ENCODE data around the gene STARD9.

The STARD9 gene

DNA sequence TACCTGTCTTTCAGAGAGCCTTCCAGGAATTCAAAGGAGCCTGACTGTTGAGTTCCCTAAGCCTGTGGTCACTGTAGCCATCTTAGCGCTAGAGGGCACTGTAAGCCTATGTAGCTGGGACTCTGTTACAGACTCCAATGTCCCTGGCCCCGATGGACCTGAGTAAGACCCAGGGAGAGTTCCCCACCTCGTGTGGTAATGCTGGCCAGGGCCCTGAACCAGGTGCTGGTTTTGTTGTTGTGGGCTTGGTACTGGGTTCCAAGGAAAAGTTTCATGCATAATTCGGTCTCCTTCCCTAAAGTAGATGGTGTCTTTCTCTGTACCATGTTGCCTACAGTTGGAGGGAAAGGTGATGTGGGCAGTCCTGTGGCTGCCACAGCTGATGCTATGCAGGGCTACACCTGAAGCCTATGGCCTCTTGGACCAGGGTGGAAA is 129.1 kb downstream of the STARD9 start:
- DNase-seq: peak; percentile 36

DNA sequence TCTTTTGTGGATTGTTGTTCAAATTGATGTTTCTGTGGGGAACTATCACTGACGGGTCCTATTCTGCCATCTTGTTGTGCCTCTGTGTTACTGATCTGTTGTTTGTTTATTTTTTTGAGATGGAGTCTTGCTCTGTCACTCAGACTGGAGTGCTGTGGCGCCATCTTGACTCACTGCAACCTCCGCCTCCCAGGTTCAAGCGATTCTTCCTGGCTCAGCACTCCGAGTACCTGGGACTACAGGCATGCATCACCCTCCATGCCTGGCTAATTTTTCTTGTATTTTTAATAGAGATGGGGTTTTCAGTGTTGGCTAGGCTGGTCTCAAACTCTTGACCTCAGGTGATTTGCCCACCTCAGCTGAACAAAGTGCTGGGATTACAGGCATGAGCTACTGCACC is 129.9 kb downstream of the STARD9 start:
- no peak for DNase-seq

DNA sequence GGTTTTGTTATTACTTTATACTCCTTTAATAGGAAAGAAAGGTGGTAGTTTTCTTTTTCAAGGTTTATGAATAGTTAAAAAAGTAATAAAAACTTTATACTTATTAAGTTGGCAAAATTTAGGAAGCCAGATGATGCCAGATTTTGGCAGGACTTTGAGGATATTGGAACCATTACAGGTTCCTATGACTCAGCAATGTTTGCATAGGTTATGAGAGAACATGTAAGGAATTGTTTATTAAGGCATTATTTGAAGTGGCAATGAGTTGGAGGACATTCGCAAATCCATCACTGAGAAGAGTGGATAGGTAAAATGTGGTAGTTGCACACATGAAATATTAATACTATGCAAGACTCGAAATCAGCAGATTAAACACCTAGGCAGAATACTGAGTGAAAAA is 131.7 kb downstream of the STARD9 start:
- no peak for DNase-seq

DNA sequence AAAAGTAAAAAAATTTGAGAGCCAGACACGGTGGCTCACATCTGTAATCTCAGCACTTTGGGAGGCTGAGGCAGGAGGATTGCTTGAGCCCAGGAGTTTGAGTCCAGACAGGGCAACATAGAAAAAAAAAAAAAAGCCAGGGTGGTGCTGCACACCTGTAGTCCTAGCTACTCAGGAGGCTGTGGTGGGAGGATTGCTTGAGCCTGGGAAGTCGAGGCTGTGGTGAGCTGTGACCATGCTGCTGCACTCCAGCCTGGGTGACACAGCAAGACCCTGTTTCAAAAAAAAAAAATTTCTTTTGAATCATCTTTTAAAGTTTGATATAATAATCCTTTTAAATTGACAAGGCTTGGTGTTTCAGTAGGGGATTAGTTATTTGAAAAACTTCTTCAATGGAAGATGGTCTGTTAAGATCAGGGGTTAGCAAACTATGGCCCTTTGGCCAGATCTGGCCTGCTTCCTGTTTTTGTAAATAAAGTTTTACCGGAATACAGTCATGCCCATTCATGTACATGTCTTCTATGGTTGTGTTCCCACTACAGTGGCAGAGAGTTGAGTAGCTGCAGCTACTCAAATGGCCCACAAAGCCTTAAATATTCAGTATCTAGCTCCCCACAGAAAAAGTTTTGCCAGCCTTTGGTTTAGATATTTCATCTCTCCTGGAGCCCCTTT is 132.6 kb downstream of the STARD9 start:
- no peak for DNase-seq

DNA sequence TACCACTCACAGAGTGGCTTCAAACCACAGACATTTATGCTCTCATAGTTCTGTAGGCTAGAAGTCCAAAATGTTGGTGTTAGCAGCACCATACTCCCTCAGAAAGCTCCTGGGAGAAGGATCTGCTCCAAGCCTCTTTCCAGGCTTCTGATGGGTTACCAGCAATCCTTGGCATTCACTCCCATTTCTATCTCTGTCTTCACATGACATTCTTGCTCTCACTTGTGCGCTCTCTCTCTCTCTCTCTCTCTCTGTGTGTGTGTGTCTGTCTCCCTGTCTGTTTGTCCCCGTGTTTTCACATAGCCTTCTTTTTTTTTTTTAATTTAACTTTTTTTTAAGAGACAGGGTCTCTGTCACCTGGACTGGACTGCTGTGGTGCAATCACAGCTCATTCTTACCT is 135.3 kb downstream of the STARD9 start:
- DNase-seq: no peak

DNA sequence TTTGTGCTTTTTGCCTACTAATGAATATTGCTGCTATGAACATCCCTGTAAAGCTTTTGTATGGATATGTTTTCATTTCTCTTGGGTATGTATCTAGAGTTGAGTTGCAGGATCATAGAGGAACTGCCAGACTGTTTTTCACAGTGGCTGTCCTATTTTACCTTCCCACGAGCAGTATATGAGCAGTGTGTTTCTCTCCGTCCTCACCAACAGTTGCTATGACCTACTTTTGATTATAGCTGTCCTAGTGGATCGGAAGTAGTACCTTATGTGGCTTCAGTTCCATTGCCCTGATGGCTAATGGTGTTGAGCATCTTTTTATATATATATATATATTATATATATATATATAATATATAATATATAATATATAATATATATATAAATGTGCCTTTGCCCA is 136.3 kb downstream of the STARD9 start:
- no peak for DNase-seq

DNA sequence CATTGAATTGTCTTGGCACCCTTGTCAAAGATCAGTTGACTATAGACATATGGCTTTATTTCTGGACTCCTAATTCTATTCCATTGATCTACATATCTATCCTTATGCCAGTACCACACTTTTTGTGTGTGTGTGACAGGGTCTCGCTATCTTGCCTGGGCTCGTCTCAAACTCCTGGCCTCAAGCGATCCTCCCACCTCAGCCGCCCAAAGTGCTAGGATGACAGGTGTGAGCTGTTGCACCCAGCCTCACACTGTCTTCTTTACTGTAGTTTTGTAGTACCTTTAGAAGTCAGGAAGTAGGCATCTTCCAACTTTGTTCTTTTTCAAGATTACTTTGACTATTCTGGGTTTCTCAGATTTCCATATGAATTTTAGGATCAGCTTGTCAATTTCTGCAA is 137.2 kb downstream of the STARD9 start:
- no peak for DNase-seq

DNA sequence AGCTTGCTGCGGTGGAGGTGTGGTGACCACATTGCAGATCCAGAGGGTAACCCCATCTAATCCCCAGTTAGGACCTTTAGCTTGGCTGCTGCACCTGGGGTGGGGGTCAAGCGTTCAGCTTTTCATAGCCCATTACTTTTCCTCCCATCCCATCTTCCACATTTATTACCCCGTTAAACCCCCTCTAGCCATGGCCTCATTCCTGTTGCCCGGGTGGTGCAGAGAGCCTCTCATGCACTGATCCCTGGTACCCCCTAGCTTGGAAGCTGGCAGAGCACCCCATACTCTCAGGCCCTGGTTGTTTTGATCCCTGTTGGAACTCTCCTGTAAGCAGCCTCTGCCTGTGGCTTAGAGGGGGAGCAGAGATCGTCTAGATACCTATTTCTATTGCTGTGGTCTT is 140.7 kb downstream of the STARD9 start:
- DNase-seq: no peak

DNA sequence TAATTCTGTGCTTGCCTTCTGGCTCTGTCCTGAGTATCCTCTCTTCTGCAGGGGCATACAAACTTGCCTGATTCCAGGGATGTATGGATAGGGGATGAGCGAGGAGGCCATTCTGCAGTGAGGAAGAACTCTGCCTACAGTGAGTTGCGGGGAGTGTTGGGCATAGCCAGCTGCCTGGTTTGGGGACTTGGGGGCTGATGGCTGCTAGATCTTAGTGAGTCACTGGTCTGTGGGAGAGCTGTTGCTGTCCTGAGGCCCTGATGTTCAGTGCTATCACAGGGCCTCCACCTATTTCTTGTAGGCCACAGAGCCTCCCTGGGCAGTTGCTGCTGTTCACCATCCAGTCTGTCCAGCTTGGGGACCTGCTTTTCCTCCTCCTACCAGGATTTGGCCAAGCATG is 141.2 kb downstream of the STARD9 start:
- no peak for DNase-seq

DNA sequence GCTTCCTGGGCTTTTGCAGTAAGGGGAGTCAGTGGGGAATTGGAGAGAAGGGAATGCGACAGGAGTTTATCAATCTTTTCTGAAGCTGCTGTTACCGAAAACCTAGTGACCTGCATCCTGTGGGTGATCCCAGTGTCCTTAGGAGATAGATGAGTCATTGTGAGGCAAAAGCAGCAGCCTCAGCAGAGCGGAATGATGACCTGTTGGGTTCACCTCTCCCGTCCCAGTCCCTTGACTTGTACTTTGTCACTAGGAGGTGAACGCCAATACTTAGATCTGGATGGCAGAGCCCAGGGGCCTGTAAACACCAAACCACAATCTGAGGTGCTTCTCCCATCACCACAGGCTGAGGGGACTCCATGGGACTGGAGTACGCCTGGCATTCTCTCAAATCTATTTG is 143.6 kb downstream of the STARD9 start:
- no peak for DNase-seq

DNA sequence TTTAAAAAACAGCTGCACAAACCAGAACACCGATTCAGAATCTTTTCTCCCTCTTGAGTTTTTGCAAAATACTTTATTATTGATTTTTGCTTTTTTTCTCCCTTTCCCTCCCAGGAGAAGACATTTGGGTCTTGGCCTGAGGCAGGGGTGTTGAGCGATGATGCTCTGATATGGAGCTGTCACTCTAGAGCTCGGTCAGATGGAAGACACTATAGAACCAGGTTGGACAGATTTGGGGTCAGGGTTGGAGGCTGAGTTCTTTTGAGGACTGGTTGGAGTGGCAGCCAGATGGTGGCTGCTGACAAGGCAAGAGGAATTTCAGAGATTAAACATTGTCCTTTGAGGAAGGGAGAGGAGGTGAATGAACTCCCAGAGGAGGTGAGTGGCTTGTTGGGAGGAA is 144.7 kb downstream of the STARD9 start:
- no peak for DNase-seq

DNA sequence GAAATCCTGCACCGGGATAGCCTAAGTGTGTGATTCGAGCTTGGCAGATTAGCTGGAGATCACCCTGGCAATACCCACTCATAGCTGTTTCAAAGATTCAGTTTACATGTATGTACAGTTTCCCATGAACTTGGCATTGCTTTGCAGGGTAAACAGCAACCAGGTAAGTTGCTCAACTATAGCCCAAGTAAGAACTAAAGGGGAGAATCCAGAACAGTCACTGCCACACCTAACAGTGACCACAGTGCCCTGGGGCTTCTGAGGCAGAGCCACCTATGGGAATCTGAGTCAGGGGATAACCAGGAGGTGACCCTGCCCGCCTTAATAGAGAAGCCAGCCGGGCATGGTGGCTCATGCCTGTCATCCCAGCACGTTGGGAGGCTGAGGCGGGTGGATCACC is 145.6 kb downstream of the STARD9 start:
- DNase-seq: no peak

DNA sequence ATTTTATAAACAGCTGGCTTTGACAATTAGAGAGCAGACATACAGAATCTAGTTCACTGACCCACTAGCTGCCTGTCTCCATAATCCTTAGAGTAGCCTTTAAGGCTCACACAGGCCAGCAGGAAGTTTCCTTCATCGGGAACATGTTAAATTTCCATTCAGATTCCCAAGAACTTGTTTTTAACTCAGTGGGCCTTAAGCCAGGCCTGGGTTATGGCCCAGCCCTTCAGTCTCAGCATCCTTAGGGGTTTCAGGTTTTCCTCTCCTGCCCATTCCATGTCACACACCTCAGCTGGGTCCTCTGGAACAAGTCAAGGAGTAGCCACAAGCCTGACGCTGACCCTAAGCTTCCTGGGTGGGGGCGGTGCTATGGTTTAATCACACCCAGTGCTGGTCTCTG is 146.5 kb downstream of the STARD9 start:
- no peak for DNase-seq

DNA sequence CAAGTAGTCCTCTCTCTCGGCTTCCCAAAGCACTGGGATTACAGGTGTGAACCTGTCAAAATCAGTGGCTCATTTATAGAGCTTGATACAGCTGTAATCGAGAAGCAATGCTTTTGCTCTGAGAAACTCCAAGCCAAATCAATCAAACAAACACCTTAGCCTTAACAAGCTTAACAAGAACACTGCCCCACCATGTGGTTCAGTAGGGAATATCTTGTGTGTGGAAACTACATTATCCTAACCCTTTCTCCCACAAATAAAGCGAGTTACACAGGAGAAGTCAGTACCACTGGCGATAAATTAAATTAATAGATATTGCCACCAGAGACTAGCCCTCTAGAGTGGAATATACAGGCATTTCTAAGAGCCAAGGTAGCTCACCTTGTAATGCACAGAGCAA is 147.7 kb downstream of the STARD9 start:
- DNase-seq: no peak

DNA sequence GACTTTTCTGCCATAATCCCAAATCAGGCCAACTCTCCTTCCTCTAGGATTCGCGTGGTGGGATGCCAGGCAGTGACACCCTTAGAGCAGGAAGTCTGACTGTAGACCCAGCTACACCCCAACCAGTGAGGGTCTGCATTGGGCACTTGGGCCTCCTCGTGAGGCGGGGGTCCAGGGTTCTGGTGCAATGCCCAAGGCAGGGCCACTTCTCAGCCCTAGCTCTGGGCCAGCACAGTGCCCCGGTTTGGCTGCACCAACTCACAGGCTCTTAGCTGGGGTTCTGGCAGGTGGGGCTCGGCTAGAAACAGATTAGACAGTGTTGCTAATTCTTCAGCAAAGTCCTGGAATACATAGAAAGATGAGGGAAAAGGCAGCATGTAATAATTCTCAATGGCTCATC is 148.9 kb downstream of the STARD9 start:
- no peak for DNase-seq

DNA sequence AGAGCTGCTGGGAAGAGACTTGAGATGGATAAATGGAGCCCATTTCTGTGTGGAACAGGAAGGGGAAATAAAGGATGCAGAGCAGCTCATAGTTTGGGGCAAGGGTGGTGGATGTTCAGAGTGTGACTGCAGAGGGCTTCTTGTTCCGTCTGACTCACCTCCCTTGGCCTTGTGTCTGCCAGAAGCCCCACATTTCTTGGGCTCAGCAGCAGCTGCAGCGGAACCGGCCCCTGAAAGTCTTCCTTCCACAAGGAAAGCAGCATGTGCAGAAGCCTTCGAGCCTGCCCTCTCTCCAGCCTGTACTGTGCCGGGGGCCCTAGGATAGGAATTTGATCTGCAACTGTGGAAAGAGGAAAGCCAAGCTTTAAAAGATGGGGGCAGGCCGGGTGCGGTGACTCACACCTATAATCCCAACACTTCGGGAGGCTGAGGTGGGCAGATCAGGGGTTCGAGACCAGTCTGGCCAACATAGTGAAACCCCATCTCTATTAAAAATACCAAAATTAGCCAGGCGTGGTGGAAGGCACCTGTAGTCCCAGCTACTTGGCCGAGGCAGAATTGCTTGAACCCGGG is 150.0 kb downstream of the STARD9 start:
- DNase-seq: no peak

DNA sequence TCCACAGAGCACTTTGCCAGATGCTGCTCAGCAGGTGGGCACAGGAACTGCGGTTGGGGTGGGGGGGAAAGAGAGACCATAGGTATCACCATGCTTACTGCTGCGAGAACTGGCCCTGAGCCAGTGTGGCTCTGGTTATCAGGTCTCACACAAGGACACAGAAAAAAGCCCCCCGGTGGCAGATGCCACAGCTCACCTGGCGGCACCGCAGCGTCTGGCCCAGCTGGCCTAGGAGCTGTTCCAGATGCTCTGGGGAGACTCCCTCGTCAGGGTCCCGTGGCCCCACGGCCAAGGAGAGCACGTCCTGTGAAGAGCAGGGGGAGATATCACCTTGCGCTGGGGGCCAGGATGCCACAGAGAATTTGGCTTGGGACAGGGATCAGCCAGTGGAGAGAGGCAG is 150.7 kb downstream of the STARD9 start:
- DNase-seq: no peak

DNA sequence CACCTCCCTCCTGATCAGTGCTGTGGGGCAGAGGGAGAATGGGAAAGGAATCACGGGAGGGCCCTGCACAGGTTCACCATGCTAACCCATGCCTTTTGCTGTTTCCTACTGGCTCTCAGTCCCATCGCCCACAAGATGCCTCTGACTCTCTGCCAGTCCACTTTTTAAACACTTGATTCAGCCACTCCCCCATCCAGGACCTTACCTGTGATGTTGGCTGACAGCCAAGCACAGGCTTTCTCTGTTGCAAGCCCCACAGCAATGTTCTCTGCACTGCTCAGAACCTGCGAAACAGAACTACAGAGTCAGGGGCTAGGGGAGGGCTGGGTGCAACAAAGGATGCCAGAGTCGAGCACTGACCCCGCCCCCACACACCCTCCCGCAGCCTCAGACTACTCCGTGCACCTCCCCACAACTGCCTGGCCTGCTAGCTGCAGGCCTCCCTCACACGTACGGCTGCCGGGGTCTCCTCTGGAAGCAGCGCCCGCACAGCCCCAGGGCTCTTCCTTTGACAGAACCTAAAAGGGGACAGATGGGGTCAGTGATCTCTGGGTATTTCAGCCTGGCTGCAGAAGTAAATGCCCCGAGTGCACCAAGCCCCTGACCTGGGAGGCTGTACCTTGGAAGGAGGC is 152.5 kb downstream of the STARD9 start:
- DNase-seq: no peak

DNA sequence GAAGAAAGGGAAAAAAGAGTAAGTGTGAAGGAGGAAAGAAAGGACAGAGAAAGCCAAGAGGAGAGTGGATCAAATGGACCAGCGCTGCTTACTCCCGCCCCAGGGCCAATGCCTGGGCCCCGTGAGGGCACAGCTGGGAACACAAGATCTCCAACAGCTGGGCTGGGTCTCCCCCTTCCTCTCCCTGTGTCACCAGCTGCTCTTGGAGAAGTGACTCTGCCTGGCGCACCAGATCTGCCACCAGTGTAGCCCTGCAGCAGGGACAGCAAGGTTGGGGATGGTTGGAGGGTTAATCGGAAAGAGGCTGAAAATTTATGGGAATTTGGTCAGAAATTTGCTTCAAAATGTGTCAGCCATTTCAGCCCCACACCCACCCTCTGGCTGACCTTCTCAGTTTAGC is 153.2 kb downstream of the STARD9 start:
- DNase-seq: no peak

DNA sequence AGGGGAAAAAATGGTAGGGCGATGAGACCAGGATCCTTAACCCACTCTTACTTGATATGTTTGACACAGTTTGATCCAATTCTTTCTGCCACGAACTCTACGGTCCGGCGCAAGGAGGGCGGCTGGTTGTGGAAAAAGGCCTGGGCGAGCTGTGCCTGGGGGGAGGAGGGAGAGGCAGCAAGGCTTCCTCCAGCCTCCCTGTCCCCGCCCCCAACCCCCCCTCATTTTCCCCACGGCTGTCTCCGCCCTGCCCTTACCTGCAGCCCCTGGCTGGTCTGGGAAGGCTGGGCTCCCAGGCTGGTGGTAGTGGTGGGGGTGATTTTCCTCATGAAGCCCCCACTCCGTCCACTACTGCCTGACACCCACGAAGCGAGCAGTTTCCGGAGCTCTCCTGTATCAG is 153.6 kb downstream of the STARD9 start:
- DNase-seq: no peak

DNA sequence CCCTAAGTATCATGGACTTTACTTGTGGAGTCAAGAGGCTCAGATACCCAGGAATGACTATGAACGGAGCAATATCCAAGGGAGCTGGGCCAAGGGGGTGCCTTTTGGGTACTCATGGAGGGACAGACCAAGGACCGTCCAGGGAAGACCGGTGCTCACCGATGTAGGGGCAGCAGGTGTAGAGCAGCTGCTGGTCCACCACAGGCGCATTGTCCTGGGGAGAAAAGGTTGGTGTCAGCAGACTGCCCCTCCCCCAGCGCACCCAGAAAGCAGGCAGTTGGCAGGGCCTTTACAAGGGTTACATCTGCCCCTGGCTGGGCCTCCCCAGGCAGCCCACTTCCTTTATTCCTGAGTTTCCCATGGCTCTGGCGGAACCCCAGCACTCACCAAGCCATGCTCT is 154.0 kb downstream of the STARD9 start:
- DNase-seq: no peak

DNA sequence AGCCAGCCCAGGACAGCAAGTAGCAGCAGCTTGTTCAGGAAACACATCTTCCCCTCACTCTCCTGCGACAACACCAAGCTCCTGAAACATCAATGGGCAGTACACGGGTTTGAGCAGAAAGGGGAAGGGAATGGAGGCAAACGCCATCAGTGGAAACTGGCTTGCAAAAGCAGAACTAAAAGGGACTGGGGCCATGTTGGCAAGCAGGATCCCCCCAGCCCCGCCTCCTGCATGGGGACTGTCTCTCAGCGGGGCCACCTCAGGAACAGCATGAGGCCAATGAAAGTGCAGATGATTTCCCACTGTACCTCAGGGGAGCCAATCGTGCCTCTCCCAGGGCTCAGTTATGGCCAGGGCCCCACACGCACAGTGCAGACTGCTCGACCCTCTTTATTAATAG is 154.7 kb downstream of the STARD9 start:
- DNase-seq: no peak

DNA sequence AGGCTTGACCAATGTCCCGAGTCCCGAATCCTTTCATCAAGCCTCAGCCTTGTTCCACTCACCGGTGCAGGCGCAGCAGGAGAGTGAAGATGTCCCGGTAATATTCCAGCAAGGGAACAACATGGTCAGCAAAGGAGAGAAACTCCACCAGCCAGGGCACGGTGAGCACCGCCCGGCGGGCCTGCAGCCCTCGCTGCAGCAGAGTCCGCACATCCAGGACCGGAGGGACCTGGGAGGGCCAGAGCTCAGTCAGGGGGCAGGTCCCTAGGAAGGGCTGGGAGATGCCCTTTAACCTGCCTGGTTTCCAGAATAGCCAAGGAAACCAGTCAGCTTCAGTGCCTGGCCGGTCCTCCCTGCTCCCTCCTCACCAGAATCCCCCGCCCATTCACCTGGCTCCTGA is 155.1 kb downstream of the STARD9 start:
- DNase-seq: no peak

DNA sequence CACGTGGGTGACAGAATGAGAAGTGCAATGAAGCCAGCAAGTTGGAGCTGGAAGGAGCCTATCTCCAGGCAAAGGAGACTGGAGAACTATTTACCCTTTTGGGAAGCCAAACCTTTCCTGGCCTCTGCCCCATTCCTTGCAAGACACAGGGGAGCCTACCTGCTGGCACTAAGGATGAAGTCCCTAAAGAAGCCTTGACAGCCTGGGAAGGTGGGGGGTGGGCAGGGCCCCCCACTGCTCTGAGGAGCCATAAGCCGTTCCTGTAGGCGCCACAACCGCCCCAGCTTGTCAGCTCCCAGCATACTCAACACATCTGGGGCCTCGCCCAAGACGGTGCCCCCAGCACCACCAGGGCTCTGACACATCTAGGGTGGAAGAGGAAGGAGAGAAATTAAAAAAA is 156.1 kb downstream of the STARD9 start:
- no peak for DNase-seq
